PFSK-1 (cell line): ENCODE data around the gene WNT3A.

Source experiments
- FOXP2 ChIP-seq: optimal IDR thresholded peaks from 2 replicates; pipeline ENCODE3; 2011; ENCODE audit warnings: borderline replicate concordance, control low read depth, inconsistent platforms; ENCODE audit not compliant: insufficient read depth; ENCODE audit errors: extremely low read length, extremely low read depth
- POLR2AphosphoS5 ChIP-seq: IDR thresholded peaks from 2 replicates; pipeline ENCODE4 v1.6.1; 2012; ENCODE audit warnings: low read depth, mild to moderate bottlenecking, control low read depth, low read length, moderate library complexity
- REST ChIP-seq, 2 experiments: IDR thresholded peaks; 2 replicates each; pipeline versions ENCODE4 v1.6.1 to v1.8.0; 2011 to 2012; ENCODE audit warnings: low read depth in 2 of 2, low read length in 2 of 2, control low read depth in 1 of 2, inconsistent platforms in 1 of 2, mild to moderate bottlenecking in 1 of 2, moderate library complexity in 1 of 2; ENCODE audit not compliant: insufficient read depth in 1 of 2
- SIN3A ChIP-seq: IDR thresholded peaks from 2 replicates; pipeline ENCODE4 v1.6.1; 2012; ENCODE audit warnings: mild to moderate bottlenecking, low read length, moderate library complexity, borderline replicate concordance; ENCODE audit not compliant: insufficient read depth
- TAF1 ChIP-seq: IDR thresholded peaks from 2 replicates; pipeline ENCODE4 v1.6.1; 2012; ENCODE audit warnings: low read length, control low read depth, borderline replicate concordance; ENCODE audit not compliant: insufficient read depth

- no peak for TF ChIP-seq REST (IDR thresholded peaks at IDR 0.05; ENCODE audit: insufficient read depth in 1 of 2, low read depth in 2 of 2, low read length in 2 of 2)
- no peak for TF ChIP-seq POLR2AphosphoS5
- no peak for TF ChIP-seq FOXP2
- TF ChIP-seq SIN3A: no peak
- TF ChIP-seq TAF1: no peak
These were observed 70.1 kb downstream of the WNT3A start for GRCh38 chr1:228076796-228077430.
